Measurements from ENCODE around the gene SCYGR4. TPM values are rescaled to one million over a fixed set of nuclear protein-coding genes. Genes with fewer than 3 reads are reported as not detected.
"Not testable (repeated sequence)": the region's sequence is repeated elsewhere in the genome, so short reads cannot be mapped to it uniquely, and the experiment has no call there.

Gene SCYGR4
- polyA plus RNA-seq, 3 donors = 0.22 TPM; not detected in 2

DNA sequence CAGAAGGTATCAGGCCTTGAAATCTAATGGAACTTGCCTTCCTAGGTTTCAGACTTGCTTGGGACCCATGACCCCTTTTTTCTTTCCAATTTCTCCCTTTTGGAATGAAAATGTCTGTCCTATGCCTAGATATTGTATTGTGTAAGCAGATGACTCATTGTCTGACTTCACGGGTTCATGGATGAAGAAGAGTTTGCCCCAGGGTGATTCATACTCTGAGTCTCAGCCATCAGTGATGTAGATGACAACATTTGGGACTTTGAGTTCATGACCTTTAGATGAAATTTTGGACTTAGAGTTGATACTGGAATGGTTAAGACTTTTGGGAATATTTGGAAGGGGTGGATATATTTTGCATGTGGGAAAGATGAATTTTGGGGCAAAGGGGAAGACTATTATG is 38.2 kb downstream of the SCYGR4 start:
- H3K27ac ChIP-seq (ENCODE audit: low read depth, low read length) = no peak overlapping the region
- WGBS, 3 donors = 30 to 61% (median 32%) methylated on average over 1 of the region's 1 CpG

DNA sequence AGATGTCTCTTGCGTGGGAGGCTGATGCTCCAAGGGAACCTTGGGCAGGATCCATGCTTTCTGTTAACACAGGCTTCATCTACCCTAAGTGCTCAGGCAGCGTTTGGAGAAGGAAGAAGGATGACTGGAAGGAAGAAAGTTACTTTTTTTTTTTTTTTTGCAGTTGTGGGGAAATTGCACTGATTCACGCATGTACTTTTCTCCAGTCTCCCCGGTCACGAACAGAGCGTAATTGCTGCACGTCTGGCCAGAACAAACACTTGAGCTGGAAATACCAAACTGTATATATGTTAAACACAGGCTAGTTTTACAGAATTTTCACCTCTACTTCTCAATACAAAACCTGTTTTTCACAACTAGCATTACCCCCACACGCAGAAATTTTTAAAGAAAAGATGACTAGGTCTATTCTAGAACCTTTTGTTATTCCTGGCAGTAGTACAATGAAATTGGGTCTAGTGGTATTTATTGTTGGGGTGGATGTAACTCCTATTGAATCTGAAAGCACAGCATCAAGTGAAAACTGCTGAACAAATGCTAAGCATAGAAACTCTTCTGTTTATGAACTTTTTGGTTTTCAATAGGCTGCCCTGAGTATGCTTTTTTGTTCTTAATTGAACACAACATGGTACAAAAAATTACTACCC is 40.0 kb downstream of the SCYGR4 start:
- 64 to 71% (median 70%) methylated on average over 8 of the region's 8 CpGs for WGBS, 3 donors
- no peak overlapping the region for H3K27ac ChIP-seq (ENCODE audit: low read depth, low read length)

DNA sequence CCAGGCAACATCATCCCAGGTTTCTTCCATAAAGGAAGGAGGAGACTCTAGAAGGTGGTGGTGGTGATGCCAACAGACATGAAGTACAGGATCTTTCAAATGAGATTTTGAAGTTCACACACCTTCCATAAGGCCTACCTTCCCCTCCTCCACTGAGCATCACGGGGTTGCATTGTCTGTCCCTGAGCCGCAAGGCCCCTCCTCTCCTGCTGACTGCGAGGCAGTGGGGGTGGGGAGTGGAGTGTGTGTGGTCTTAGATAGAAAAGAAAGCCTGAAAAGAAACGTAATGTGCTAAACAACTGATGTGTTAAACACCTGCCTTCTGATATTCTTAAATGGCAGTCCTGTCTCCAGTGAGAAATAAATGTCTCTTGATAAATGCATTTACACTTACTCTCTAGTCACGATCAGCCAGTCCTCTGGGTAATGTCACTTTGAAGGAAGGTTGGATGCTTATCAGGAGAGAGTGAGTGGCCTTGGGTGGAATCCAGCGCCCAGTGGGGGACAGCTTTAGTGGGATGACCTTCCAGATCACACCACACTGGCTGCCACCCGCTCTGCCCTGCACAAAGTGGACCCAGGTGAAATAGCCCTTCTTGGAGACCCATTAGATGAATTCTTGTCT is 43.8 kb downstream of the SCYGR4 start:
- 31 to 68% (median 60%) methylated on average over 7 of the region's 7 CpGs for WGBS, 3 donors
- H3K27ac ChIP-seq (ENCODE audit: low read depth, low read length) = no peak overlapping the region

DNA sequence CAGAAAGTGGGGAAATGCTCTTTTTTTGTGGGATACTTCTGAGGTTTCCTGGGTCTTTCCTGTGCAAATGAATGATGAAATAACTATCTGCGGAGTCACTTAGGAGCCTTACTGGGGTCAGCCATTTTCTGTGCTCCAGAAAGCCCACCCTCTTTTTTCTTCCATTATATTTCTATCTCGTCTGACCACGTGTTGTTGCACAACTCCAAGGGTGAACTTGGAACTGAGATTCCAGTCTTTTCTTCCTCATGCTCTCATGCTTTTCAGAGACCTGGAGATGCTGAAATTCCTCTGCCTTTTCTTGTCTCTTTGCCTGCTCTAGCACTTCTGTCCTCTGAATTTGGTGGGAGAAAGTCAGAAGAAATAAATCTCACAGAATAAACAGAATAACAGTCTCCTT is 44.5 kb downstream of the SCYGR4 start:
- no peak overlapping the region for H3K27ac ChIP-seq (ENCODE audit: low read depth, low read length)
- WGBS, 3 donors = 33 to 50% (median 45%) methylated on average over 3 of the region's 3 CpGs

DNA sequence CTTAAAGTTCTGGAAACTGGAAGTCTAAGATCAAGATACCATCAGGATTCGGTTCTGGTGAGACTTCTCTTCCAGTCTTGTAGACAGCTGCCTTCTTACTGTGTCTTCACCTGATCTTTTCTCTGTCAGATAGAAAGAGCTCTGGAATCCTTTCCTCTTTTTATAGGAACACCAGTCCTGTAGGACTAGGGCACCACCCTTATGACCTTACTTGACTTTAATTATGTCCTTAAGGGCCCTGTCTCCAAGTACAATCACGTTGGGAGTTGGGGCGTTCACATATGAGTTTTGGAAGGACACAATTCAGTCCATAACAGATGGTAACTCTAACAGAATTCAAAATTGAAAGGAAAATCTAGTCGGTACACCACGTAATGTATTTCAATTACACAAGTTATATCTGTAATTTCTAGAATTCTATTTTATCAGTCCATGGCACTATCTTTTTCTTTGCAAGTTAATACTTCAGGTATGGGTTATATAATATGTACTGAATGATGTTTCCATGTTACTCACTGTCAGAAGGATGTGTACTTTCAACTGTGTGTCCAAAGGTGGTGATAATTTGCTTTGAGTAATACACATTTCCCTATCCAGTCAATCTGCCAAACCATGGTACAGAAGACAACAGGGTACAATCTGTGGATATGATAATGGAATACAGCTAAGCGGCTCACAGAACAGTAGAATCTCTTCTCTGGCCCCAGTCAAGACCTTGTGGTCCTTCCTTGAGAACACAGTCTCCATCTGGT is 48.1 kb downstream of the SCYGR4 start:
- WGBS, 3 donors = 80 to 88% (median 81%) methylated on average over 6 of the region's 6 CpGs
- H3K27ac ChIP-seq (ENCODE audit: low read depth, low read length) = no peak overlapping the region

DNA sequence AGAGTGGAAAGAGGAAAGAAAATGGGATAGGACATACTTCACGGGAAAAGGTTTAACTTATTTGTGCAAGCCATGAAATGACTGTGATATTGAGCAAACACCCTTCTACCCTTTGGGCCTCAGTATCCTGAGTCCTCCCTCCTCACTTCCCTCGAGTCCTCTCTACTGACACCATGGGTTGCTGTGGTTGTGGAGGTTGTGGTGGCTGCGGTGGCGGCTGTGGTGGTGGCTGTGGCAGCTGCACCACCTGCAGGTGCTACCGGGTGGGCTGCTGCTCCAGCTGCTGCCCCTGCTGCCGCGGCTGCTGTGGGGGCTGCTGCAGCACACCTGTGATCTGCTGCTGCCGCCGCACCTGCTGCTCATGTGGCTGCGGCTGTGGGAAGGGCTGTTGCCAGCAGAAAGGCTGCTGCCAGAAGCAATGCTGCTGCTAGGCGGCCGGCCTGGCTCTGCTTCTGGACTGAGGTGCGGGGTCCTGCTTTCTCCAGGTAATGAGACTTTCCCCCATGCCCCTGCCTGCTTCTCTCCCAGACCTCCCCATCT is 49.4 kb downstream of the SCYGR4 start, which contains the start of gene SCYGR5:
TSS of gene SCYGR5 (plus strand) at position 174 of the 540 bp plus-strand sequence. CDS start at position 174, 0 bp downstream.
- 85 to 90% (median 89%) methylated on average over 7 to 13 of the region's 13 CpGs for WGBS, 3 donors
- H3K27ac ChIP-seq (ENCODE audit: low read depth, low read length) = not testable (repeated sequence)

Other genes with a start within 250 kb of the SCYGR4 start
- under 1 TPM; 0.05 to 0.22 (median 0.12) TPM for gene TM4SF20, start 238.2 kb upstream of the SCYGR4 start, polyA plus RNA-seq
- not detected for gene SCYGR1, start 229.5 kb upstream of the SCYGR4 start, polyA plus RNA-seq
- 100 to 1,000 TPM in 1 of 3 donors, 10 to 100 TPM in 2; 23.6 to 101 (median 68.2) TPM for gene AGFG1, start 145.3 kb upstream of the SCYGR4 start, polyA plus RNA-seq
- gene SCYGR2, start 18.6 kb upstream of the SCYGR4 start, polyA plus RNA-seq = not detected
- not detected for gene SCYGR3, start 2.7 kb upstream of the SCYGR4 start, polyA plus RNA-seq
- not detected for gene SCYGR5, start 49.3 kb downstream of the SCYGR4 start, polyA plus RNA-seq
- 100 to 1,000 TPM in 1 of 3 donors, 10 to 100 TPM in 1, 1 to 10 TPM in 1; 2.1 to 114 (median 76.7) TPM for gene SLC19A3, start 100.5 kb downstream of the SCYGR4 start, polyA plus RNA-seq
- not detected for gene SCYGR6, start 107.3 kb downstream of the SCYGR4 start, polyA plus RNA-seq
- gene SCYGR7, start 110.8 kb downstream of the SCYGR4 start, polyA plus RNA-seq = not detected
- not detected for gene SCYGR8, start 128.4 kb downstream of the SCYGR4 start, polyA plus RNA-seq
- gene CCL20, start 196.3 kb downstream of the SCYGR4 start, polyA plus RNA-seq = 10 to 100 TPM in 1 of 3 donors, 1 to 10 TPM in 1, under 1 TPM in 1; 0.40 to 70.1 (median 3.4) TPM

All from adipose tissue (tissue), 3 donors.